ENCODE measurements around the gene MLIP. TPM values are rescaled to one million over a fixed set of nuclear protein-coding genes. Genes with fewer than 3 reads are reported as not detected.

MLIP gene
- total RNA-seq, 2 donors from 2014 or later: 0.42 to 1.2 TPM

- Histone ChIP-seq H3K27me3 (no peaks in the 10 kb centered on the region), H3K36me3 (no peaks in the 10 kb centered on the region), H3K9ac (ENCODE audit: low read depth in 2 of 2, low read length in 2 of 2) (no peak overlapping the region), H3K9me3 (no peaks in the 10 kb centered on the region), H3K27ac (no peak overlapping the region), H3K4me3 (no peak overlapping the region), H3K4me1 (no peaks in the 10 kb centered on the region)
- intact Hi-C loops (cut with DNase I): no loop called here
- TF ChIP-seq CTCF (IDR thresholded peaks at IDR 0.05): no peak
- no peak for DNase-seq
These were observed 153.5 kb downstream of the MLIP start for GRCh38 chr6:54264581-54265272.

- no peaks in the 10 kb centered on the region for H3K9me3 ChIP-seq
- TF ChIP-seq CTCF (IDR thresholded peaks at IDR 0.05): no peak
- intact Hi-C loops (cut with DNase I): no loop called here
- H3K4me1 ChIP-seq: no peaks in the 10 kb centered on the region
- no peaks in the 10 kb centered on the region for H3K27me3 ChIP-seq
- no peak overlapping the region for H3K27ac ChIP-seq
- no peak overlapping the region for H3K9ac ChIP-seq (ENCODE audit: low read depth in 2 of 2, low read length in 2 of 2)
- H3K36me3 ChIP-seq: no peaks in the 10 kb centered on the region
- H3K4me3 ChIP-seq: no peak overlapping the region
- DNase-seq: no peak
These were observed 155.2 kb downstream of the MLIP start for GRCh38 chr6:54266400-54266923.

GRCh38 chr6:54267798-54268197 lies 156.6 kb downstream of the MLIP start:
- peak; percentile 46 for DNase-seq
- no peak overlapping the region for H3K27ac ChIP-seq
- intact Hi-C loops (cut with DNase I): loop anchor here (2.0 kb wide), 1 partner anchor 281 kb away; no protein-coding TSS in a partner anchor

GRCh38 chr6:54273214-54273820 lies 162.1 kb downstream of the MLIP start:
- no peaks in the 10 kb centered on the region for H3K36me3 ChIP-seq
- H3K9me3 ChIP-seq: no peaks in the 10 kb centered on the region
- DNase-seq: no peak
- H3K9ac ChIP-seq (ENCODE audit: low read depth in 2 of 2, low read length in 2 of 2): no peak overlapping the region
- no peak overlapping the region for H3K4me3 ChIP-seq
- H3K4me1 ChIP-seq: no peaks in the 10 kb centered on the region
- intact Hi-C loops (cut with DNase I): no loop called here
- H3K27ac ChIP-seq: no peak overlapping the region
- H3K27me3 ChIP-seq: no peaks in the 10 kb centered on the region
- TF ChIP-seq CTCF (IDR thresholded peaks at IDR 0.05): no peak

More at GRCh38 chr6:54267798-54268197, 156.6 kb downstream of the MLIP start:
- H3K36me3 ChIP-seq: no peaks in the 10 kb centered on the region
- H3K9ac ChIP-seq (ENCODE audit: low read depth in 2 of 2, low read length in 2 of 2): no peak overlapping the region
- no peaks in the 10 kb centered on the region for H3K4me1 ChIP-seq
- H3K4me3 ChIP-seq: no peak overlapping the region
- no peaks in the 10 kb centered on the region for H3K9me3 ChIP-seq
- H3K27me3 ChIP-seq: no peaks in the 10 kb centered on the region
- peak; percentile 35 for TF ChIP-seq CTCF (IDR thresholded peaks at IDR 0.05)

- H3K4me3 ChIP-seq: no peak overlapping the region
- TF ChIP-seq CTCF (IDR thresholded peaks at IDR 0.05): no peak
- no peaks in the 10 kb centered on the region for H3K36me3 ChIP-seq
- H3K9ac ChIP-seq (ENCODE audit: low read depth in 2 of 2, low read length in 2 of 2): no peak overlapping the region
- H3K27ac ChIP-seq: no peak overlapping the region
- no peaks in the 10 kb centered on the region for H3K9me3 ChIP-seq
- H3K27me3 ChIP-seq: no peaks in the 10 kb centered on the region
- intact Hi-C loops (cut with DNase I): no loop called here
- DNase-seq: no peak
- no peaks in the 10 kb centered on the region for H3K4me1 ChIP-seq
These were observed 163.1 kb downstream of the MLIP start for GRCh38 chr6:54274383-54274782.
